ENCODE results near the gene DIRAS2. TPM values are rescaled to one million over a fixed set of nuclear protein-coding genes. Genes with fewer than 3 reads are reported as not detected.

DIRAS2 gene
- total RNA-seq, 1 donor from 2014 or later = not detected

- intact Hi-C loops (cut with micrococcal nuclease) = no loop called here
Observed at GRCh38 chr9:90613502-90613901, 29.1 kb downstream of the DIRAS2 start.

- intact Hi-C loops (cut with micrococcal nuclease) = no loop called here
Observed at GRCh38 chr9:90612957-90613356, 29.7 kb downstream of the DIRAS2 start.

DNA sequence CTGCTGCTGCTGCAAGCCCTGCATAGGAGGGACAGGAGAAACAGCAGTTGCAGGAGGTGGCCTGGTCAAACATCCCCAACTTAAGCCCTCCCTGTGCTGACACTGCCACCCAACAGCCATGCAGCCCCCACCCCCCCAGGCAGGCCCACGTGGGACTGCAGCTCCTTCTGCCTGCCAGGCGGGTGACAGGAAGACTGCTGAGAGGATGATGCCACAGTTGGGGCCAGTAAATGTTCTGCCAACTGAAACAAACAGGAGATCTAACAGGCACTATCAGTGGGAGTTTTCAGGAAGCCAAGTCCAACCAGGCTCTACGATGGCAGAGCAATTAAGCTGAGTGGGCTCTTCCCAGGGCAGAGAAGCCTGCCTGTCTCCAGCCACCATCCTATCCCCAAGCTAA, 31.1 kb downstream of the DIRAS2 start:
- intact Hi-C loops (cut with micrococcal nuclease) = no loop called here

DNA sequence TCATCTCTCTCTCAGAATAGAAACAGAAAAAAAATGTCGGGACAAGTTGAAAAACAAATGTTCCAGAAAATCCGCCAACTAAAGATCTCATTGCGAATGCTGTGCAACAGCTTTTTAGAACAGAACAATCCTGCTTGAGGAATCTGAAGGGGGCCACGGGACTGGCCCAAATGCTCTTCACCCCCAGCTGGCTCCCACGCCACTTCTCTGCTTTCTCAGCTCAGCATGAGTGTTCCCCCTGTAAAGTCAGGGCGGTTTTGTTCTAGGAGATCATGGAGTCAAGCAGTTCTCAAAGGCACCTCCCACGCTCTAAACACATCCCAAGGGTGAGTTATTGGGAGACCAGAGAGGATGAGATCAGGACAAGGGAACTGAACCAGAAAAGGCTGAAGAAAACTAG, 31.5 kb downstream of the DIRAS2 start:
- intact Hi-C loops (cut with micrococcal nuclease) = no loop called here

GRCh38 chr9:90607701-90608516, 34.7 kb downstream of the DIRAS2 start:
- intact Hi-C loops (cut with micrococcal nuclease) = no loop called here

DNA sequence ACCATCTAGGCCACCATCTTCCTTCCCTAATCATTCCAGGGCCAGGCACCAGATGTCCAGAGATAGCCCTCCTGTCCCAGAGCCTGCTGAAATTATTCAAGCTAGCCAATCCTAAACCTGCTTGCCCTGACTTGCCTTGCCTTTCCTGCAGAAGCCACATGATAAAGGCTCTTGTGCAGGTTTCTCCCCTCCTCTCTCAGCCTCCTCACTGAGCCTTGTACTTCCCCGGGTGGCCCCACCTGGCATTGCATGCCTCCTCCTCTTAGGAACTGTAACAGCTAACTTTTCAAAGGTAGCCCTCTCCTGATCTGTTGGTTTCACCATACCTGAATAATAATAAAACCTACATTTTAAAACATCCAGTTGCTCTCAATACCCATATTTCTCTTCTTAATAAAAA, 42.6 kb downstream of the DIRAS2 start:
- intact Hi-C loops (cut with micrococcal nuclease) = no loop called here

- intact Hi-C loops (cut with micrococcal nuclease) = no loop called here
Observed at GRCh38 chr9:90598191-90598590, 44.4 kb downstream of the DIRAS2 start.

GRCh38 chr9:90593646-90594045, 49.0 kb downstream of the DIRAS2 start:
- intact Hi-C loops (cut with micrococcal nuclease) = no loop called here

DNA sequence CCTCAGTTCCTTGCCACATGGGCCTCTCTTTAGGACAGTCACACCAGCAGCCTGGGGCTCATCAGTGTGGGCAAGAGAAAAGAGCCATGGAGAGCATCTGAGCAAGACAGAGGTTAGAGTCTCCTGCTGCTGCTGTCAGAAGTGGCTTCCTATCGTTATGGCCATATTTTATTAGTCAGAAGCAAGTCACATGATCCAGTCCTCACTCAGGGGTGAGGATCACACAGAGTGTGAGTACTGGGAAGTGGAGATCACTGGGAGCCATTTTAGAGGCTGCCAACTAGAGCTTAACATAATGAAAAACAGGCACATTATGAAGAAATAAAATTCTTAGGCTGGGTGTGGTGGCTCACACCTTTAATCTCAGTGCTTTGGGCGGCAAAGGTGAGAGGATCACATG, 62.0 kb downstream of the DIRAS2 start:
- intact Hi-C loops (cut with micrococcal nuclease) = no loop called here

DNA sequence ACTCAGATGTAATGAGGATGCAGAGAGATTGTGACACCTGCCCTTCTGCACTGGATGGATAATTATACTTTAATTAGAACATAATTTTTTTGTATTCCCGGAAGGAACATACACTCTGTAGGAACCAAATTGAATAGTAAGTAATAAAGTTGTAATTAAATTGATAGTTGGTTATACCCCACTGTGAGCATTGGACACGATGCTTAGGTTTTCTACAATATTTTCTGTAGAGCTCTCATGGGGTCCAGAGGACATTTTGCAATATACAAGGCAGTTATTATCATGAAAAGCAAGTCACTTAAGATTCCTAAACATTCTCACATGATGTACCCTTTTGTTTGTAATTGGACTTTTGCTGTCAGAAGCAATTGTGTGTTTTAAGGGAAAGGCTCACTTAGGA, 63.4 kb downstream of the DIRAS2 start:
- intact Hi-C loops (cut with micrococcal nuclease) = no loop called here

- intact Hi-C loops (cut with micrococcal nuclease) = no loop called here
Observed at GRCh38 chr9:90578126-90578815, 64.4 kb downstream of the DIRAS2 start.

- intact Hi-C loops (cut with micrococcal nuclease) = no loop called here
Observed at GRCh38 chr9:90569511-90569910, 73.1 kb downstream of the DIRAS2 start.

- intact Hi-C loops (cut with micrococcal nuclease) = no loop called here
Observed at GRCh38 chr9:90568667-90569066, 74.0 kb downstream of the DIRAS2 start.

GRCh38 chr9:90562229-90562628, 80.4 kb downstream of the DIRAS2 start:
- intact Hi-C loops (cut with micrococcal nuclease) = no loop called here

Other genes starting within 250 kb of the DIRAS2 start
- gene SYK, start 159.0 kb upstream of the DIRAS2 start, total RNA-seq = 0.18 and 0.45 TPM in 2 replicates

All from T-helper 2 cell treated with Interferon-gamma antibody and Interleukin-4, amounts not matched to agents 100 ng/mL and 5 ng/mL, for 36 hours (primary cell).